Measurements from ENCODE around the gene ZNRF1. TPM values are rescaled to one million over a fixed set of nuclear protein-coding genes. Genes with fewer than 3 reads are reported as not detected.

The ZNRF1 gene
- total and polyA plus RNA-seq, 2 of the 8 experiments (the other 6 are each of a cell fraction or from before 2014, with no cell fraction given) = 33.5 to 52.9 TPM

- Histone ChIP-seq H2BK20ac (ENCODE audit: low read length) (no peak overlapping the region), H2BK15ac (ENCODE audit: low read length) (no peak overlapping the region), H4K8ac (ENCODE audit: extremely low read depth, insufficient read depth, low read length) (no peak overlapping the region), H4K91ac (replicated peaks; ENCODE audit: insufficient read length, low read length) (no peak overlapping the region), H3K4ac (replicated peaks; ENCODE audit: insufficient read length, low read depth, low read length) (no peak overlapping the region), H3K56ac (replicated peaks; ENCODE audit: insufficient read length, low read depth, low read length) (no peak overlapping the region), H3K4me1 (replicated peaks in 1 of 4; ENCODE audit: control insufficient read depth in 3 of 4, insufficient read depth in 4 of 4, low read length in 3 of 4) (peaks cover 0 to 6% (median 4%) of the 10 kb centered on the region in 4 experiments; a peak in 4 of 7 replicates), H3K9ac (replicated peaks in 1 of 4; ENCODE audit: extremely low read depth in 1 of 4, low read depth in 3 of 4, low read length in 3 of 4) (no peak overlapping the region), H2BK12ac (ENCODE audit: low read depth, low read length) (no peak overlapping the region), H3K36me3 (ENCODE audit: control insufficient read depth in 2 of 4, insufficient read depth in 4 of 4, low read length in 3 of 4) (peaks cover under 1 to 45% (median 18%) of the 10 kb centered on the region in 4 experiments; a peak in 7 of 8 replicates), H3K79me1 (ENCODE audit: low read depth, low read length) (peaks cover 4% of the 10 kb centered on the region; the same call in 1 of the 2 replicates), H2BK120ac (replicated peaks; ENCODE audit: low read depth, low read length) (no peak overlapping the region), H2BK5ac (ENCODE audit: low read depth, low read length) (no peak overlapping the region), H2AK5ac (ENCODE audit: low read depth, low read length) (no peak overlapping the region), H3K14ac (ENCODE audit: insufficient read length) (no peak overlapping the region), H3K27ac (ENCODE audit: low read depth, low read length) (no peak overlapping the region), H3K4me3 (ENCODE audit: extremely low read depth in 1 of 4, insufficient read depth in 2 of 4, low read depth in 3 of 4, low read length in 4 of 4) (no peak overlapping the region), H4K20me1 (replicated peaks in 1 of 2; ENCODE audit: control insufficient read depth in 1 of 2, insufficient read depth in 2 of 2, low read length in 2 of 2) (peaks cover 0 to 2% of the 10 kb centered on the region in 2 experiments), H2AFZ (ENCODE audit: low read length) (no peak overlapping the region), H3K23me2 (ENCODE audit: low read depth, low read length) (no peaks in the 10 kb centered on the region), H3K79me2 (ENCODE audit: control insufficient read depth in 1 of 2, insufficient read depth in 2 of 2, low read length in 2 of 2) (no peaks in the 10 kb centered on the region; a peak in 1 of 4 replicates), H4K5ac (ENCODE audit: insufficient read length, low read depth, low read length) (no peak overlapping the region), H3K27me3 (replicated peaks in 1 of 4; ENCODE audit: control insufficient read depth in 3 of 4, extremely low read depth in 1 of 4, insufficient read depth in 3 of 4, low read length in 3 of 4) (no peaks in the 10 kb centered on the region), H3K23ac (ENCODE audit: insufficient read length) (no peak overlapping the region), H3K18ac (ENCODE audit: extremely low read depth, low read length) (no peak overlapping the region), H3K4me2 (ENCODE audit: insufficient read depth in 1 of 2, low read depth in 2 of 2, low read length in 2 of 2) (no peak overlapping the region), H3K9me3 (ENCODE audit: insufficient read depth in 2 of 2, low read depth in 1 of 2, low read length in 1 of 2) (no peaks in the 10 kb centered on the region)
- ChIA-PET POLR2A (ENCODE audit: partially characterized antibody) (interaction anchor here (0.6 kb wide), 1 partner anchor 23 kb away, joined by 3 read pairs; no protein-coding TSS in a partner anchor), CTCF (ENCODE audit: partially characterized antibody) (no interaction called here)
- 87% methylated on average over 4 of the region's 4 CpGs; no CpG with 5 or more reads in 1 of the 2 experiments for WGBS, 2 experiments (ENCODE audit: extremely low coverage in 1 of 2, insufficient coverage in 1 of 2, insufficient read length in 1 of 2, insufficient replicate concordance in 2 of 2, low coverage in 1 of 2, low lambda C conversion rate in 2 of 2, missing lambda C conversion rate in 1 of 2)
- FAIRE-seq (no peak), DNase-seq (ENCODE audit: low read depth in 1 of 2, low spot score in 2 of 2) (no peak)
- TF ChIP-seq CTCF (IDR thresholded peaks at IDR 0.05; ENCODE audit: control extremely low read depth in 1 of 3, insufficient read depth in 1 of 3, low read depth in 1 of 3, low read length in 3 of 3) (peak in 1 of 3 experiments; percentile 1; a peak in 1 of 4 replicates), SP2 (IDR thresholded peaks at IDR 0.05; ENCODE audit: low read length) (no peak), POLR2A (IDR thresholded peaks at IDR 0.05; ENCODE audit: control extremely low read depth in 1 of 2, low read depth in 2 of 2, low read length in 2 of 2) (no peak)
Observed at GRCh38 chr16:74954763-74955162, 44.1 kb upstream of the ZNRF1 start.

All from H1 (cell line).